GM23248 (cell line): ENCODE data around the gene ADAMTSL1. TPM values are rescaled to one million over a fixed set of nuclear protein-coding genes. Genes with fewer than 3 reads are reported as not detected.

Source experiments
- DNase-seq: peaks from one replicate; pipeline ENCODE4 v3.0.0-alpha.2; 2015
- H2AFZ ChIP-seq: fragments of 200-600 bp; sonication (generic); 2 replicates; pipeline ENCODE4 v1.6.1; 2016; ENCODE audit warnings: antibody characterized with exemption
- H3F3A ChIP-seq: fragments of 200-600 bp; sonication (generic); 2 replicates; pipeline ENCODE4 v1.6.1; 2016; ENCODE audit warnings: mild to moderate bottlenecking, antibody characterized with exemption, mixed run types; ENCODE audit not compliant: insufficient read depth
- H3K27ac ChIP-seq: fragments of 200-600 bp; sonication (generic); 2 replicates; pipeline ENCODE4 v1.5.1; 2016; ENCODE audit warnings: mild to moderate bottlenecking
- H3K27me3 ChIP-seq: fragments of 200-600 bp; sonication (generic); replicated peaks from 2 replicates; pipeline ENCODE4 v1.6.1; 2016; ENCODE audit warnings: mild to moderate bottlenecking; ENCODE audit not compliant: insufficient read depth
- H3K36me3 ChIP-seq: fragments of 200-600 bp; sonication (generic); 2 replicates; pipeline ENCODE4 v1.6.1; 2016; ENCODE audit warnings: low read depth, mild to moderate bottlenecking
- H3K4me1 ChIP-seq: fragments of 200-600 bp; sonication (generic); 2 replicates; pipeline ENCODE4 v1.6.1; 2016; ENCODE audit warnings: mild to moderate bottlenecking; ENCODE audit not compliant: insufficient read depth
- H3K4me2 ChIP-seq: fragments of 200-600 bp; sonication (generic); one replicate; pipeline ENCODE4 v1.6.1; 2016; ENCODE audit warnings: mild to moderate bottlenecking; ENCODE audit not compliant: unreplicated experiment
- H3K4me3 ChIP-seq: fragments of 200-600 bp; sonication (generic); 2 replicates; pipeline ENCODE4 v1.5.1; 2016; ENCODE audit warnings: mild to moderate bottlenecking
- H3K79me2 ChIP-seq: fragments of 200-600 bp; sonication (generic); 2 replicates; pipeline ENCODE4 v1.6.1; 2016; ENCODE audit warnings: mild to moderate bottlenecking; ENCODE audit not compliant: insufficient read depth
- H3K9ac ChIP-seq: fragments of 200-600 bp; sonication (generic); 2 replicates; pipeline ENCODE4 v1.6.1; 2016; ENCODE audit warnings: mild to moderate bottlenecking
- H3K9me2 ChIP-seq: fragments of 200-600 bp; sonication (generic); 2 replicates; pipeline ENCODE4 v1.6.1; 2016; ENCODE audit warnings: mixed run types, mild to moderate bottlenecking, moderate library complexity; ENCODE audit not compliant: insufficient read depth
- H3K9me3 ChIP-seq: fragments of 200-600 bp; sonication (generic); one replicate; pipeline ENCODE4 v1.6.1; 2017; ENCODE audit warnings: low read depth
- H4K20me1 ChIP-seq: fragments of 200-600 bp; sonication (generic); 2 replicates; pipeline ENCODE4 v1.6.0; 2016; ENCODE audit not compliant: insufficient read depth
- EZH2 ChIP-seq: fragments of 200-600 bp; sonication (generic); IDR thresholded peaks from 2 replicates; pipeline ENCODE4 v1.6.1; 2018; ENCODE audit warnings: antibody characterized with exemption, mild to moderate bottlenecking; ENCODE audit not compliant: insufficient read depth, poor library complexity, severe bottlenecking
- EZH2phosphoT487 ChIP-seq: fragments of 200-600 bp; sonication (generic); IDR thresholded peaks from 2 replicates; pipeline ENCODE4 v1.6.1; 2018; ENCODE audit warnings: antibody characterized with exemption, moderate library complexity, mild to moderate bottlenecking, low read depth; ENCODE audit not compliant: insufficient read depth
- WGBS, 2 experiments: methylation state at CpG; one replicate each; pipeline ENCODE4 v1.1.6; 2015 to 2017; ENCODE audit warnings: low lambda C conversion rate in 2 of 2, low coverage in 1 of 2; ENCODE audit errors: missing lambda C conversion rate in 2 of 2; 5-methylcytosine and 5-hydroxymethylcytosine counted together
- in situ Hi-C: fragments of 300-500 bp; cut with MboI; formaldehyde crosslinking; loops from 2 replicates; pipeline ENCODE4 v1.15.0; 2020
- polyA plus RNA-seq: library from polyadenylated mRNA; unstranded; fragments of >200 nt; fragmentation: Nextera tagmentation; extraction: Ambion mirVana; gene quantifications from 2 replicates; pipeline ENCODE4 v1.2.1, GENCODE V29; 2016
- total RNA-seq: library from RNA; depleted of rRNA; stranded (reverse); fragments of >200 nt; shearing (Covaris generic); gene quantifications from 2 replicates; pipeline ENCODE4 v1.2.3, GENCODE V29; 2014

The ADAMTSL1 gene
- total and polyA plus RNA-seq, 2 experiments from 2014 or later = 77.0 to 273 TPM

DNA sequence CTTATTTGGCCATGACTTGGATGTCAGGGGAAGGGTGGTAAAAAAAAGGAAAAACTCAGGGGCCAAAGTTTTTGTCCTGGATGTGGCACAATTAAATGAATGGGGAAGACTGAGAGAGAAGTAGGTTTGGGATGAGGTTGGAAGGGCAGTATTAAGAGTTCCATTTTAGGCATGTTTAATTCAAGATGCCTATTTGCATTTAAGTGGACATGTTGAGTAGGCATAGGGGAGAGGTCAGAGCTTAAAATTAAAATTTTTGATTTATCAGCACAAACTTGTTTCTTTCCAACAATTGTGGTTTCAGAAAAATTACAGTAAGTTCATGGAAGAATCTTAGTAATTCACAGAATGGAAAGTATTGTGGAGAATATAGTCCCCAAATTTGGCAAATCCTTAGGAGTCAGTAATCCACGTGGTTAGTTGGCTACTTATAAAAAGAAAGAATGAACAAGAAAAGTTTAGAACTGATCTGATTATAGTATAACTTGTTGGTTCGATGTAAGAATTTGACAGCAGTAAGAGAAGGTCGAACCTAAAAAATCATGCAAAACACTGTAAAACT lies 293.1 kb downstream of the ADAMTSL1 start:
- no peak for DNase-seq
- no peak overlapping the region for H2AFZ ChIP-seq
- no peaks in the 10 kb centered on the region for H3K27me3 ChIP-seq
- in situ Hi-C loops = no loop called here
- H3K9ac ChIP-seq = no peak overlapping the region
- peaks cover 27% of the 10 kb centered on the region for H3F3A ChIP-seq
- H3K4me1 ChIP-seq = no peaks in the 10 kb centered on the region
- no peak for TF ChIP-seq EZH2phosphoT487
- TF ChIP-seq EZH2 = no peak
- no peak overlapping the region for H3K4me2 ChIP-seq
- 84 to 86% methylated on average over 3 of the region's 3 CpGs for WGBS, 2 experiments
- H3K27ac ChIP-seq = no peak overlapping the region
- no peaks in the 10 kb centered on the region for H3K9me3 ChIP-seq
- no peaks in the 10 kb centered on the region for H3K9me2 ChIP-seq
- no peaks in the 10 kb centered on the region for H4K20me1 ChIP-seq
- no peak overlapping the region for H3K4me3 ChIP-seq
- peaks cover 65% of the 10 kb centered on the region for H3K36me3 ChIP-seq
- H3K79me2 ChIP-seq = peaks cover 48% of the 10 kb centered on the region

DNA sequence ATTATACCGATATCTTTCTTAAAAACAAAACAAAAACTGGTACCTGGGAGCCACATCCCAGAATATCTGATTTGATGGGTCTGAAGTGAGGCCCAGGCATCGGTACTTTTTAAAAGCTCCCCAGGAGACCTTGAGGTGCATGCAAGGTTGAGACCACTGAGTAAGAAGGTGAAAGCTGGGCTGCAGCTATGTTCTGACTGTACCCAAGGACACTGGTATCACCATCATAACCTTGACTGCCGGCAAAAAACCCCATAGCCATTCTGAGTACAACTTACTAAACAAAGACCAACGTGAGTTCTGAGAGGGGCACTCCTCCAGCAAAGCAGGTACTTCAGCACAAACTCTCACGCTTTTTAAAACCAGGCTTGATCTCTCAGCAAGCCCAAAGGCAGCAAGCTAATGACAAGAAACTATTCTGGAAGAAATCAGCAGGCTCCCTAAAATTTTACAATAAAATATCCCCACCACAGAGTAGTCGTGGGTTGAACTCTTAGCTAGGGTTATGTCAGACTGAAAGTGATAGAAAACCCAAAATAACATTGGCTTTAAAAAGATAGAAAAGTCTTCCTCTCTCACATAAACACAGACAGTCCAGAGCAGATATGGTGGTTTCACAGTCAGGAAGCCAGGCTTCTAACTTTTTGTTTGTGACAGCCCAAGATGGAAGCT lies 295.1 kb downstream of the ADAMTSL1 start:
- peaks cover 29% of the 10 kb centered on the region for H3F3A ChIP-seq
- 96 to 100% methylated on average over 6 of the region's 6 CpGs for WGBS, 2 experiments
- no peak overlapping the region for H3K27ac ChIP-seq
- H3K9me3 ChIP-seq = no peaks in the 10 kb centered on the region
- H3K79me2 ChIP-seq = peaks cover 30% of the 10 kb centered on the region
- H3K9ac ChIP-seq = no peak overlapping the region
- H3K4me1 ChIP-seq = no peaks in the 10 kb centered on the region
- no peak overlapping the region for H2AFZ ChIP-seq
- H3K4me3 ChIP-seq = no peak overlapping the region
- in situ Hi-C loops = no loop called here
- H4K20me1 ChIP-seq = no peaks in the 10 kb centered on the region
- no peaks in the 10 kb centered on the region for H3K27me3 ChIP-seq
- no peaks in the 10 kb centered on the region for H3K9me2 ChIP-seq
- no peak overlapping the region for H3K4me2 ChIP-seq
- no peak for TF ChIP-seq EZH2phosphoT487
- TF ChIP-seq EZH2 = no peak
- DNase-seq = no peak
- H3K36me3 ChIP-seq = peaks cover 73% of the 10 kb centered on the region

DNA sequence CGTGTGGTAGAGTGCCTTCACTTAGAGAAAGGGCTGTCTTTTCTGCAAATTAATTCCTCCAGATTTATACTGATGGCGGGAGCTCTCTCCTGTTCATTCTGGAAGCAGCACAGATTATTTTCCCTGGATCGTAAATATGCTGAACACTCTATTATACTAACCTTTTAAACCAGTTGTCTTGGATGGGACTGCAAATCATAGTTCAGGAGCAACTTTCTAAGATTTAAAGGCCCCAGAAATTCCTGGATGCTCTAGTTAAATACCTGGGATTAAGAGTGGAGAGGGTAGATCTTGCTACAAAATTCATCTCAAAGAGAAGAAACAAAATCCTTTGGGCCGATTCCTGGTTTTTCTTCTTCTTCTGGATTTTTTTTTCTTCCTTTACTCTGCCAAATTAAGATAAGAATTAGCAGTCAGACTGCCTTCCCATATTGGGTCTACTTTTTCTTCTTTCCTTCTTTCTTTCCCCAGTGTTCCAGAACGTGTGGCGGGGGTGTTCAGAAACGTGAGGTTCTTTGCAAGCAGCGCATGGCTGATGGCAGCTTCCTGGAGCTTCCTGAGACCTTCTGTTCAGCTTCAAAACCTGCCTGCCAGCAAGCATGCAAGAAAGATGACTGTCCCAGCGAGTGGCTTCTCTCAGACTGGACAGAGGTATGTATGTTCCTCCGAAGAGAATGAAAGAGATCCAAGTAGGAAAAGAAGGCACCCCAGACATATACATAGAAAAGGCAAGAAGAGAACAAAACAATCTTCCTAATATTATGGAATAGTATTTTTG lies 296.4 kb downstream of the ADAMTSL1 start:
- Histone ChIP-seq H3K27ac (no peak overlapping the region), H3K79me2 (peaks cover 18% of the 10 kb centered on the region; the same call in 1 of the 2 replicates), H3K9me2 (no peaks in the 10 kb centered on the region), H4K20me1 (no peaks in the 10 kb centered on the region), H3K9ac (no peak overlapping the region), H3K9me3 (no peaks in the 10 kb centered on the region), H3K4me3 (no peak overlapping the region), H3K4me2 (no peak overlapping the region), H2AFZ (no peak overlapping the region), H3K27me3 (no peaks in the 10 kb centered on the region), H3K36me3 (peaks cover 74% of the 10 kb centered on the region), H3F3A (peaks cover 35% of the 10 kb centered on the region), H3K4me1 (no peaks in the 10 kb centered on the region)
- in situ Hi-C loops = no loop called here
- 91 to 96% methylated on average over 10 of the region's 10 CpGs for WGBS, 2 experiments
- TF ChIP-seq EZH2 = no peak
- no peak for TF ChIP-seq EZH2phosphoT487
- DNase-seq = no peak

DNA sequence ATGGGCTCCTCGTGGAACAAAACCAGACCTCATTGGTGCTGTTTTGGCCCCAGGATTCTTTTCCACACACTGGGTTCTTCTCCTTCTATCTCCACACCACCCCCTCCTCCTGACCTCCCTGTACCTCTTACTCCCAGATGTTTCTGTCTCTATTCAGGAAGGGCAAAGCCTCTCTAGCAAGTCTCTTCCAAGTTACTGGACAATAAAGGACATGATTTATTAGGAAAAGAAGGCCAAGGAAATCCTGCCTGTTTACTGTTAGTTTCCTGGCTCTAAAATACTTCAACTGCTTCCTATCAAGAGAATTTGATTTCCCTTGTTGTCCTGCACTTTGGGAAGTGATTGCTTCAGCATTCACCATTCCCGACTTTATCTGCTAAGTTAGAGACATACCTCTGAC lies 297.1 kb downstream of the ADAMTSL1 start:
- H4K20me1 ChIP-seq = no peaks in the 10 kb centered on the region
- no peak for DNase-seq
- peaks cover 73% of the 10 kb centered on the region for H3K36me3 ChIP-seq
- no peak overlapping the region for H3K4me3 ChIP-seq
- in situ Hi-C loops = no loop called here
- no peak overlapping the region for H2AFZ ChIP-seq
- TF ChIP-seq EZH2phosphoT487 (no peak), EZH2 (no peak)
- no peaks in the 10 kb centered on the region for H3K9me3 ChIP-seq
- no peaks in the 10 kb centered on the region for H3K9me2 ChIP-seq
- no peak overlapping the region for H3K27ac ChIP-seq
- 25 to 28% methylated on average over 2 of the region's 2 CpGs for WGBS, 2 experiments
- no peak overlapping the region for H3K9ac ChIP-seq
- H3K4me2 ChIP-seq = no peak overlapping the region
- H3F3A ChIP-seq = peaks cover 35% of the 10 kb centered on the region
- H3K79me2 ChIP-seq = 0 out of 2 replicates have a peak, but pooled peaks cover 13% of the 10 kb centered on the region
- no peaks in the 10 kb centered on the region for H3K4me1 ChIP-seq
- no peaks in the 10 kb centered on the region for H3K27me3 ChIP-seq
